ENCODE data around the gene ASGR1.
"Not testable (repeated sequence)": the region's sequence is repeated elsewhere in the genome, so short reads cannot be mapped to it uniquely, and the experiment has no call there.

Gene ASGR1

GRCh38 chr17:7176107-7176840 lies 2.9 kb downstream of the ASGR1 start:
- TF ChIP-seq CTCF (IDR thresholded peaks at IDR 0.05) (no peak), ZFX (IDR thresholded peaks at IDR 0.05; ENCODE audit: borderline replicate concordance) (no peak)
- H3K27ac ChIP-seq: no peak overlapping the region; the same call in 1 of the 2 replicates

GRCh38 chr17:7175330-7175733 lies 3.8 kb downstream of the ASGR1 start:
- H3K27ac ChIP-seq: no peak overlapping the region
- TF ChIP-seq CTCF (IDR thresholded peaks at IDR 0.05) (no peak), ZFX (IDR thresholded peaks at IDR 0.05; ENCODE audit: borderline replicate concordance) (no peak)

- TF ChIP-seq CTCF (IDR thresholded peaks at IDR 0.05): no peak
- no peak for TF ChIP-seq ZFX (IDR thresholded peaks at IDR 0.05; ENCODE audit: borderline replicate concordance)
- H3K27ac ChIP-seq: no peak overlapping the region
Measured at GRCh38 chr17:7174603-7175326, 4.4 kb downstream of the ASGR1 start.

GRCh38 chr17:7173687-7174602 lies 5.2 kb downstream of the ASGR1 start:
- no peak for TF ChIP-seq ZFX (IDR thresholded peaks at IDR 0.05; ENCODE audit: borderline replicate concordance)
- TF ChIP-seq CTCF (IDR thresholded peaks at IDR 0.05): no peak
- H3K27ac ChIP-seq: no peak overlapping the region

GRCh38 chr17:7172522-7173191 lies 6.5 kb downstream of the ASGR1 start:
- H3K27ac ChIP-seq: not testable (repeated sequence)

GRCh38 chr17:7169565-7169908 lies 9.6 kb downstream of the ASGR1 start:
- not testable (repeated sequence) for H3K27ac ChIP-seq

GRCh38 chr17:7168841-7169564 lies 10.2 kb downstream of the ASGR1 start:
- not testable (repeated sequence) for H3K27ac ChIP-seq

GRCh38 chr17:7167832-7168231 lies 11.3 kb downstream of the ASGR1 start:
- H3K27ac ChIP-seq: no peak overlapping the region
- no peak for TF ChIP-seq CTCF (IDR thresholded peaks at IDR 0.05)
- TF ChIP-seq ZFX (IDR thresholded peaks at IDR 0.05; ENCODE audit: borderline replicate concordance): no peak

All from 22Rv1 (cell line).